H9 (cell line): Measurements from ENCODE around the gene UBALD2. TPM values are rescaled to one million over a fixed set of nuclear protein-coding genes. Genes with fewer than 3 reads are reported as not detected.

Source experiments
- DNase-seq: peaks from one replicate; pipeline ENCODE4 v3.0.0-alpha.2; 2017
- H2AFZ ChIP-seq: one replicate; pipeline ENCODE4 v1.6.1; 2013; ENCODE audit warnings: mild to moderate bottlenecking, low read length, control low read depth, moderate library complexity
- H2AK5ac ChIP-seq: 2 replicates; pipeline ENCODE4 v1.6.1; 2013; ENCODE audit warnings: low read length, control low read depth, mixed read lengths; ENCODE audit not compliant: insufficient read length
- H2BK120ac ChIP-seq: one replicate; pipeline ENCODE4 v1.6.1; 2013; ENCODE audit warnings: low read depth, mild to moderate bottlenecking, low read length, control low read depth, inconsistent platforms; ENCODE audit not compliant: poor library complexity, severe bottlenecking
- H2BK12ac ChIP-seq: 2 replicates; pipeline ENCODE4 v1.6.1; 2013; ENCODE audit warnings: low read length, control low read depth, mixed read lengths, low read depth; ENCODE audit not compliant: insufficient read length
- H2BK15ac ChIP-seq: 2 replicates; pipeline ENCODE4 v1.6.1; 2013; ENCODE audit warnings: low read depth, low read length, control low read depth
- H2BK20ac ChIP-seq: one replicate; pipeline ENCODE4 v1.6.1; 2013; ENCODE audit warnings: low read depth, mild to moderate bottlenecking, low read length, control low read depth, inconsistent platforms; ENCODE audit not compliant: poor library complexity, severe bottlenecking
- H2BK5ac ChIP-seq: 2 replicates; pipeline ENCODE4 v1.6.1; 2013; ENCODE audit warnings: low read length, control low read depth, mixed read lengths; ENCODE audit not compliant: insufficient read length
- H3K14ac ChIP-seq: 2 replicates; pipeline ENCODE4 v1.6.1; 2013; ENCODE audit warnings: low read length, control low read depth; ENCODE audit not compliant: insufficient read depth
- H3K18ac ChIP-seq: 2 replicates; pipeline ENCODE4 v1.6.1; 2013; ENCODE audit warnings: low read depth, mild to moderate bottlenecking, mixed read lengths, low read length, control low read depth; ENCODE audit not compliant: insufficient read length
- H3K23ac ChIP-seq: 2 replicates; pipeline ENCODE4 v1.6.1; 2013; ENCODE audit warnings: low read length, control low read depth, mixed read lengths, low read depth; ENCODE audit not compliant: insufficient read length
- H3K23me2 ChIP-seq: 2 replicates; pipeline ENCODE4 v1.6.1; 2013; ENCODE audit warnings: low read depth, mild to moderate bottlenecking, mixed read lengths, low read length, control low read depth; ENCODE audit not compliant: insufficient read length, poor library complexity, severe bottlenecking
- H3K27ac ChIP-seq: 2 replicates; pipeline ENCODE4 v1.5.1; 2013; ENCODE audit warnings: low read length, control low read depth, mixed read lengths, low read depth; ENCODE audit not compliant: insufficient read length
- H3K27me3 ChIP-seq: 2 replicates; pipeline ENCODE4 v1.6.1; 2013; ENCODE audit warnings: low read length, control low read depth, inconsistent platforms; ENCODE audit not compliant: insufficient read depth
- H3K4ac ChIP-seq: 2 replicates; pipeline ENCODE4 v1.6.1; 2013; ENCODE audit warnings: low read depth, mild to moderate bottlenecking, control low read depth, inconsistent platforms, low read length, moderate library complexity
- H3K4me1 ChIP-seq: 2 replicates; pipeline ENCODE4 v1.6.1; 2013; ENCODE audit warnings: low read length, control low read depth, inconsistent platforms; ENCODE audit not compliant: insufficient read depth
- H3K4me2 ChIP-seq: 2 replicates; pipeline ENCODE4 v1.6.1; 2013; ENCODE audit warnings: low read length, control low read depth, mixed read lengths; ENCODE audit not compliant: insufficient read length, insufficient read depth
- H3K56ac ChIP-seq: 2 replicates; pipeline ENCODE4 v1.6.1; 2013; ENCODE audit warnings: low read depth, mild to moderate bottlenecking, mixed read lengths, low read length, control low read depth; ENCODE audit not compliant: insufficient read length
- H3K79me1 ChIP-seq: 2 replicates; pipeline ENCODE4 v1.6.1; 2013; ENCODE audit warnings: low read depth, mild to moderate bottlenecking, moderate library complexity, low read length, control low read depth, inconsistent platforms; ENCODE audit not compliant: insufficient read depth, poor library complexity, severe bottlenecking
- H3K79me2 ChIP-seq: 2 replicates; pipeline ENCODE4 v1.6.1; 2013; ENCODE audit warnings: low read length, control low read depth, inconsistent platforms; ENCODE audit not compliant: insufficient read depth
- H3K9ac ChIP-seq: 2 replicates; pipeline ENCODE4 v1.6.1; 2013; ENCODE audit warnings: low read length, control low read depth, mixed read lengths; ENCODE audit not compliant: insufficient read length; ENCODE audit errors: extremely low read depth
- H3K9me3 ChIP-seq: one replicate; pipeline ENCODE4 v1.6.1; 2013; ENCODE audit warnings: low read depth, low read length, inconsistent platforms; ENCODE audit not compliant: control insufficient read depth
- H3T11ph ChIP-seq: one replicate; pipeline ENCODE4 v1.6.1; 2013; ENCODE audit warnings: mild to moderate bottlenecking, low read length, control low read depth, inconsistent platforms
- H4K20me1 ChIP-seq: one replicate; pipeline ENCODE4 v1.6.1; 2013; ENCODE audit not compliant: control insufficient read depth, insufficient read length, insufficient read depth
- H4K5ac ChIP-seq: 2 replicates; pipeline ENCODE4 v1.6.1; 2013; ENCODE audit warnings: low read depth, mild to moderate bottlenecking, mixed read lengths, low read length, control low read depth; ENCODE audit not compliant: insufficient read length
- H4K8ac ChIP-seq: replicated peaks from 2 replicates; pipeline ENCODE4 v1.6.1; 2013; ENCODE audit warnings: low read length, control low read depth, mixed read lengths, low read depth; ENCODE audit not compliant: insufficient read length
- H4K91ac ChIP-seq: 2 replicates; pipeline ENCODE4 v1.6.1; 2013; ENCODE audit warnings: low read depth, mild to moderate bottlenecking, moderate library complexity, mixed read lengths, low read length, control low read depth; ENCODE audit not compliant: insufficient read length
- H3K27ac Mint-ChIP-seq, 3 experiments: 2 replicates in 2 of 3; 3 replicates in 1 of 3; pipeline ENCODE4 v1.8.0; 2020 to 2021; ENCODE audit warnings: mixed read lengths in 3 of 3, mild to moderate bottlenecking in 1 of 3, moderate library complexity in 1 of 3
- H3K27me3 Mint-ChIP-seq: 2 replicates; pipeline ENCODE4 v1.8.0; 2021; ENCODE audit warnings: low read depth, mild to moderate bottlenecking, moderate library complexity, mixed read lengths
- H3K36me3 Mint-ChIP-seq, 3 experiments: 2 replicates in 2 of 3; 3 replicates in 1 of 3; pipeline ENCODE4 v1.8.0; 2020 to 2021; ENCODE audit warnings: low read depth in 3 of 3, mixed read lengths in 3 of 3; ENCODE audit not compliant: insufficient read depth in 1 of 3
- H3K4me1 Mint-ChIP-seq, 2 experiments: 2 replicates each; pipeline ENCODE4 v1.8.0; 2020; ENCODE audit warnings: mixed read lengths in 2 of 2
- H3K4me3 Mint-ChIP-seq, 2 experiments: 2 replicates in 1 of 2; 3 replicates in 1 of 2; pipeline ENCODE4 v1.8.0; 2020 to 2021; ENCODE audit warnings: mild to moderate bottlenecking in 2 of 2, mixed read lengths in 2 of 2, moderate library complexity in 1 of 2
- H3K9me3 Mint-ChIP-seq, 2 experiments: 2 replicates in 1 of 2; 3 replicates in 1 of 2; pipeline ENCODE4 v1.8.0; 2020; ENCODE audit warnings: mild to moderate bottlenecking in 2 of 2, mixed read lengths in 2 of 2, moderate library complexity in 1 of 2
- CTCF ChIP-seq: fragments of 200-600 bp; sonication (generic); conservative IDR thresholded peaks from 3 replicates; pipeline ENCODE4 v1.8.0; 2021; ENCODE audit warnings: antibody characterized with exemption, mild to moderate bottlenecking
- WGBS: extraction: QIAGEN DNeasy Blood & Tissue Kit; methylation state at CpG from one replicate; pipeline ENCODE4 v1.1.7; 2013; ENCODE audit warnings: missing lambda C conversion rate, low lambda C conversion rate, mixed read lengths; ENCODE audit not compliant: insufficient read length; ENCODE audit errors: extremely low coverage; 5-methylcytosine and 5-hydroxymethylcytosine counted together
- total RNA-seq: library from RNA; stranded (reverse); gene quantifications from 2 replicates; pipeline ENCODE4 v1.2.1, GENCODE V29; 2021

The UBALD2 gene
- total RNA-seq, 1 experiment from 2014 or later: 25.8 TPM

GRCh38 chr17:76240461-76241203 lies 24.5 kb upstream of the UBALD2 start, which contains the start of gene RNF157:
TSS of gene RNF157 (minus strand) at chr17:76240493. CDS start at chr17:76240240, 253 bp downstream.
- no peak within 1 kb of the TSS for H3K18ac ChIP-seq
- peak within 1 kb of the TSS; percentile 63 to 87 for H3K4me3 Mint-ChIP-seq
- H4K91ac ChIP-seq: no peak within 1 kb of the TSS
- H3K27me3 Mint-ChIP-seq: peaks cover 75% of the 10 kb centered on the region
- peak within 1 kb of the TSS; percentile 89 for H3K14ac ChIP-seq
- H2BK15ac ChIP-seq: no peak within 1 kb of the TSS
- peak within 1 kb of the TSS; percentile 55 for H3K9ac ChIP-seq
- peaks cover 10% of the 10 kb centered on the region for H3K27me3 ChIP-seq
- H2BK12ac ChIP-seq: no peak within 1 kb of the TSS
- H2BK20ac ChIP-seq: no peak within 1 kb of the TSS
- TF ChIP-seq CTCF: no peak
- H2AK5ac ChIP-seq: no peak within 1 kb of the TSS
- H2BK5ac ChIP-seq: no peak within 1 kb of the TSS
- H3K56ac ChIP-seq: no peak within 1 kb of the TSS
- no peaks in the 10 kb centered on the region for H3K79me1 ChIP-seq
- H3K4me1 Mint-ChIP-seq: peaks cover 8 to 10% of the 10 kb centered on the region in 2 experiments
- H4K20me1 ChIP-seq: no peaks in the 10 kb centered on the region
- peaks cover 8% of the 10 kb centered on the region for H3K23me2 ChIP-seq
- no peak within 1 kb of the TSS for H3K23ac ChIP-seq
- peak; percentile 91 for DNase-seq
- H3T11ph ChIP-seq: no peak within 1 kb of the TSS
- H3K9me3 Mint-ChIP-seq: no peaks in the 10 kb centered on the region; a peak in 1 of 5 replicates
- peak within 1 kb of the TSS; percentile 61 for H3K4me2 ChIP-seq
- no peak within 1 kb of the TSS for H4K5ac ChIP-seq
- H4K8ac ChIP-seq: no peak within 1 kb of the TSS
- H3K27ac ChIP-seq: no peak within 1 kb of the TSS
- H3K9me3 ChIP-seq: no peaks in the 10 kb centered on the region
- H3K27ac Mint-ChIP-seq: peak within 1 kb of the TSS in 1 of 3 experiments; percentile 52; a peak in 2 of 7 replicates
- no peaks in the 10 kb centered on the region; a peak in 1 of 7 replicates for H3K36me3 Mint-ChIP-seq
- H2AFZ ChIP-seq: no peak within 1 kb of the TSS
- H3K4ac ChIP-seq: no peak within 1 kb of the TSS
- H3K79me2 ChIP-seq: no peaks in the 10 kb centered on the region
- WGBS: no CpG with 5 or more reads among the region's 102 CpGs
- H3K4me1 ChIP-seq: no peaks in the 10 kb centered on the region
- no peak within 1 kb of the TSS for H2BK120ac ChIP-seq
